Stimulated activated CD8-positive, alpha-beta memory T cell treated with anti-CD3 and anti-CD28 coated beads, Interleukin-15, amount 100 ng/mL, for 1 hour (primary cell): ENCODE measurements around the gene ADAM12.

Source experiments
- DNase-seq: peaks from one replicate; pipeline ENCODE4 v3.0.0-alpha.2; 2020; ENCODE audit warnings: low read depth

Gene ADAM12

GRCh38 chr10:126212738-126213137 lies 175.5 kb downstream of the ADAM12 start:
- no peak for DNase-seq

- no peak for DNase-seq
These were observed 178.1 kb downstream of the ADAM12 start for GRCh38 chr10:126210051-126210651.

- DNase-seq, result no peak
These were observed 178.8 kb downstream of the ADAM12 start for GRCh38 chr10:126209451-126209850.

- no peak for DNase-seq
These were observed 179.5 kb downstream of the ADAM12 start for GRCh38 chr10:126208726-126209302.

GRCh38 chr10:126207851-126208250 lies 180.4 kb downstream of the ADAM12 start:
- DNase-seq, result no peak

- no peak for DNase-seq
These were observed 180.9 kb downstream of the ADAM12 start for GRCh38 chr10:126207313-126207771.

GRCh38 chr10:126205486-126206205 lies 182.6 kb downstream of the ADAM12 start:
- no peak for DNase-seq

GRCh38 chr10:126204320-126204719 lies 184.0 kb downstream of the ADAM12 start:
- no peak for DNase-seq

- no peak for DNase-seq
These were observed 184.5 kb downstream of the ADAM12 start for GRCh38 chr10:126203746-126204145.

GRCh38 chr10:126201603-126202002 lies 186.7 kb downstream of the ADAM12 start:
- no peak for DNase-seq

- no peak for DNase-seq
These were observed 188.9 kb downstream of the ADAM12 start for GRCh38 chr10:126199221-126199998.

GRCh38 chr10:126198681-126199080 lies 189.6 kb downstream of the ADAM12 start:
- DNase-seq, result no peak

GRCh38 chr10:126197036-126197543 lies 191.2 kb downstream of the ADAM12 start:
- DNase-seq, result no peak

GRCh38 chr10:126196281-126196680 lies 192.0 kb downstream of the ADAM12 start:
- DNase-seq, result no peak

- no peak for DNase-seq
These were observed 197.1 kb downstream of the ADAM12 start for GRCh38 chr10:126191192-126191591.

GRCh38 chr10:126188679-126189200 lies 199.5 kb downstream of the ADAM12 start:
- no peak for DNase-seq

- DNase-seq, result no peak
These were observed 200.9 kb downstream of the ADAM12 start for GRCh38 chr10:126187399-126187798.

GRCh38 chr10:126186766-126187165 lies 201.5 kb downstream of the ADAM12 start:
- DNase-seq, result no peak

- no peak for DNase-seq
These were observed 202.4 kb downstream of the ADAM12 start for GRCh38 chr10:126185676-126186447.

- DNase-seq, result no peak
These were observed 206.7 kb downstream of the ADAM12 start for GRCh38 chr10:126181626-126182025.

- DNase-seq, result no peak
These were observed 208.6 kb downstream of the ADAM12 start for GRCh38 chr10:126179637-126180036.
